Limb (tissue), 2 donors: ENCODE results near the gene OXSR1.
"Not testable (repeated sequence)": the region's sequence is repeated elsewhere in the genome, so short reads cannot be mapped to it uniquely, and the experiment has no call there.

Experiments used
- DNase-seq, 2 donors: peaks; one replicate each; pipeline ENCODE4 v3.0.0-alpha.2; 2016; ENCODE audit errors: extremely low spot score in 2 of 2

Gene OXSR1

DNA sequence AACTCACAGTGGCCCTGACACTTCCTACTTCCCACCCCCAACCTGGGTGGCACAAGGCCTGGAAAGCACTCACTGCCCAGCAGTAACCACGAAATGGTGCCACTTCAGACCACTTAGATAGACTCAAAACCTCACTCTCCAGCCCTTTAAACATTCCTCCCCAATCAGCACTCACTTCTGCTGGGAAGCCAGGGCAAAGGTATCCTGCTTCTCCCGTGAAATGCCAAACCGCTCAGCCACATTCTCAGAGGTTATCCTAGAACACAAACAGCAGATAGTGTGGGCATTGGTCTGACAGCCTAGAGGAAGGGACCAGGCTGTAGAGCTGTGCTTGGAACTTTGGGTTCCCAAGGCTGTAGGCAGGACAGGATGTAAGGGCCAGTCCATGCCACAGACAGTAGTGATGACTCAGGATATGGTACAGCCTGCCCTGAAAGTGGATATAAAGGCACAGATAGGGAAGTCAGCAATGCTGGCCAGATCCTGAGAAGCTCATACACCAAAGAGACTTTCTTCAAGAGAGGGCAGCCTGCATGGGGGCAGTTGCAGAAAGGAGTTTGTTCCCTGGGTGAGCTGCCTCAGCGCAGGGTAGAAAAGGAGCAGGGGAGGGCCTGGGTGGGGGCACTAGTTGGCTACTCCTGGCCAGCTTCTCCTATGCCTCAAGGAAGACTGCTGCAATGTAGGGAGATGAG is 37.6 kb upstream of the OXSR1 start:
- no peak for DNase-seq

DNA sequence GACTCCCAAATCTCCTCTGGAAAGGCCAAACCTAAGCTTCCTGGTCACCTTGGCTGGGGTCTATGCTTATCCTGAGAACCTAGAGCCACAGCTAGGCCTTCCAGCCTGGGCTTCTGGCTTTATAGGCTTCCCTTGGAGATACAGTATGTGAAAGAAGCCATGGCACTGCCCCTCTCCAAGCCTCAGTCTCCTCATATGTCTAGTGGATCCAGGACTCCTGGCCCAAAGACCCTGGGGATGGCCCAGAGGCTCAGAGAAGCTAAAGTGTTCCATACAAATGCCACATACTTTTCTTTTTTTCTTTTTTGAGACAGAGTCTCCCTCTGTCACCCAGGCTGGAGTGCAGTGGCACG is 37.1 kb upstream of the OXSR1 start:
- no peak for DNase-seq

DNA sequence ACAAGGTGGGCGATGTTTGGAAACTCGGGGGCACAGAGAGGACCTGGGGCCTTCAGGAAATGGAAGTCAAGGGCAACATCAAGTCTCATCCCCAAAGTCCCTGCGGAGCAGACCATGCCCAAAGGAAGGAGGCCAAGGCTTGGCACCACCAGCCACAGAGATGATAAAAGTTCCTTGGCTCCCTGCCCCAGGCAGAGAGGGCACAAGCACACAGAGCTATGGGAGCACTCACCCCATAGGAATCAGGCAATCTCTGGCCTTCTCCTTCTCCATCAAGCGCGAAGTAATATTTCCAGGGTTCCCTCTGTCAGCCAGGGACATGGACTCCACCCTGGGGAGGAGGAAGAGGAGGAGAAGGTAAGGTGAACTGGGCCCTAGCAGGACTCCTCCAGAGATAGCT is 36.3 kb upstream of the OXSR1 start:
- DNase-seq, result no peak

DNA sequence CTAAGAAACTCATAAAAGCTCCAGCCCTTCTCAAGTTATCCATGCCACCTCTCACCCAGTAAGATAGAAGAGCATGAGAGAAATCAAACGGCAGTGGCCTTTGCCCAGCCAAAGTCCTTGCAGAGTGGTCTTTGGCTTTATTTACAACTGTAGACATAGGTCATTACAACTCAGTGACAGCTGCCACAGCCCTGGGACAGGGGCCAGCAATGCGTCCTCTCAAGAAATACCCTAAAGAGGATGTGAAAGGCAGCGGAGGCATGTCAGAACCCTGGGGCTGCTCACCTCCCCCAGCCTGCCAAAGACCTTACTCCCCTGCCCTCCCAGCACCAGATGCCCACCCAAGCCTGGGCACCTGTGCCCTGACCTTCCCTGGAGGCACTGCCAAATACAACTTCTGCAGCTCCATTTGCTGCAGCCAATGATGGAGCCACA is 34.7 kb upstream of the OXSR1 start:
- no peak for DNase-seq

DNA sequence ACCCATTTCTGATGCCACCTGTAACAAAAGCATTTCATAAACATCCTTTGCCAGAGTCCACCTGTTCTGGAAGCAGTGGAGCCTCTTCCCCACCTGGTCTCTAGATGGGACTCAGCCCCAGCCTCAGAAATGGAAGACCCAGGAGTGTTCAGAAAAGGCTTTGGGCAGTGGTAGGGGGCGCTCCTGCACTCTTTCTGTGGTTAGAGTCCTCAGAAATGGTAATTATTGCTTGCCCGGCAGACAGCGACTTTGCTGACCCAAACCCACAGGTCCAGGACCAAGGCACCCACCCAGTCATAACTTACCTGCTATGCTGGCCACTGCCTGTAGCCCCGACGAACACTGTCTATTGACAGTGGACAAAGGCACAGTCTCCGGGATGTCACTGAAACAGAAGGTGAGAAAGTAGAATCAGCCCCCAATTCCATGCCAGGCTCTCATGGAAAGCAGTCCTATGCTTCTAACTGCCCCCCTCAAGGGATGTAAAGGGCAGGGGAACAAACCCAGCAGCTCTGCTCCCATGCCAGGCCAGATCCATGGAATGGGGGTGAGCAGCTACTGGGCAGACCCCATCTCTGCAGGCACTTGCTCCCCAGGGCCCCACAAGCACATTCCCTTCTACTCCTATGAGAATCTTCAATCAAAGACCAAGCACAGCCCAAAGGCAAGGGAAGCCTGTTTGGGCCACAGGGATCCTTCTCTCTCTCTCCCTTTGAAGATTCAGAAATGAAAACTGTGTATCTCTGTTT is 33.5 kb upstream of the OXSR1 start:
- no peak for DNase-seq

DNA sequence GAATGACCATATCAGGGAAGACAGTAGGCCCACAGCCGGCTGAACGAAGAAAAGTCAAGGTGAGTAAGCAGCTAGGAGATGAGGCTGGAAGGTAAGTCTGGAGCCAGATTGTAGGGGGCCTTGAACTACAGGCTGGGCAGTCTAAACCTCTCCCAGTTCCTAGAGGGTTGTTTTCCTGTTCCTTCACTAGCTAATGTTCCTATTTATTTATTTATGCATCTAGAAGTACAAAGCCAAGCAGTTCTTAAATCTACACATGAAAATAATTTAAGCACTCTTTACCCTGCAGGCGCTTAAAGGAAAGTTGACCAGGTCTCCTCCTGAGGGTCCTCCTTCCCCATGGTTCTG is 32.2 kb upstream of the OXSR1 start:
- DNase-seq, result no peak

DNA sequence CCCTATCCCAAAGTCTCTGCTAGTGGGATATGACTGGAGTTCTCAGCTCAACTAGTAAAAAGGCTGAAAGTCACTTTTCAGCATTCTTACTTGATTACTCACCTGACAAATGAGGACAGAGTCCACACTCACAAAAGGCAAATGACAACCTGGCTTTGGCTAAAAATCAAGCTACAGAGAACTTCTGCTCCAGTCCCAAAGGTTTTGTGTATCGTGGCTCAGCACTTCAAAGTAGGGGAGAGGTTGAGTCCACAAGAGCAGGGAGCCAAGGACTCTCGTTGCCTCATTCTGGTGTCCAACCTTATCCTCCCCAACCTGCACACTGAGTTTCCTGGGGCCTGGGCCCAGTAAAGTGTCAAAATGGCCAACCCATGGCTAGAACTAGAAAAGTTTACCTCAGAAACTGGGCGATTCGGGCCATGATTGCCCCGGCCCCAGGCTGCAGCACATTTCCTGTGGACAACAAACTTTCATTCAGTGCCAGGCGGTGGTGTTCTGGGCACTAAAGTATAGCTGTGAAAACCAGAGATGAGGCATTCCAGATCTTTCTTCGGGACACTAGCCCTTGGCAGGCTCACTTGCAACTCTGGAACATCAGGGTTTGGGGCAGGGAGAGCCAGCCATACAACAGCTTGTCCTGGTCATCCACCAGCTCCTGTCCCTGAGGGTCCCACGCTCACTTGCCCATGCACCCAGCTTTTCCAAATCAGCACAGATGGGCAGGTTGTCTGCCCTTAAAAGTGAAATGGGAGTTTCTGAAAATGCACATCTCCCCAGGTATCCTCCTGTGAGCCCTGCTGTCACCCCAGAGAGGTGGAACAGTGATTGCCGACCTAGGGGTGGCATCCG is 31.6 kb upstream of the OXSR1 start:
- no peak for DNase-seq

DNA sequence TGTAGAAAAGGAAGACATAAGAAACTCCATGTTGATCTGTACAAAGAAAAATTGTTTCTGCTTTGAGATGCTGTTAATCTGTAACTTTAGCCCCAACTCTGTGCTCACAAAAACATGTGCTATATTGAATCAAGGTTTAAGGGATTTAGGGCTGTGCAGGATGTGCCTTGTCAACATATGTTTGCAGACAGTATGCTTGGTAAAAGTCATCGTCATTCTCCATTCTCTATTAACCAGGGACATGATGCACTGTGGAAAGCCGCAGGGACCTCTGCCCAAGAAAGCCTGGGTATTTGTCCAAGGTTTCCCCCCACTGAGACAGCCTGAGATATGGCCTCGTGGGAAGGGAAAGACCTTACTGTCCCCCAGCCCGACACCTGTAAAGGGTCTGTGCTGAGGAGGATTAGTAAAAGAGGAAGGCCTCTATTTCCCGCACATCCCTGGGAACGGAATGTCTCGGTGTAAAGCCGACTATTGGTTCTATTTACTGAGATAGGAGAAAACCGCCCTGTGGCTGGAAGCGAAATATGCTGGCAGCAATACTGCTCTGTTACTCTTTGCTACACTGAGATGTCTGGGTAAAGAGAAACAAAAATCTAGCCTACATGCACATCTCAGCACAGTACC is 30.7 kb upstream of the OXSR1 start:
- DNase-seq, result not testable (repeated sequence)

DNA sequence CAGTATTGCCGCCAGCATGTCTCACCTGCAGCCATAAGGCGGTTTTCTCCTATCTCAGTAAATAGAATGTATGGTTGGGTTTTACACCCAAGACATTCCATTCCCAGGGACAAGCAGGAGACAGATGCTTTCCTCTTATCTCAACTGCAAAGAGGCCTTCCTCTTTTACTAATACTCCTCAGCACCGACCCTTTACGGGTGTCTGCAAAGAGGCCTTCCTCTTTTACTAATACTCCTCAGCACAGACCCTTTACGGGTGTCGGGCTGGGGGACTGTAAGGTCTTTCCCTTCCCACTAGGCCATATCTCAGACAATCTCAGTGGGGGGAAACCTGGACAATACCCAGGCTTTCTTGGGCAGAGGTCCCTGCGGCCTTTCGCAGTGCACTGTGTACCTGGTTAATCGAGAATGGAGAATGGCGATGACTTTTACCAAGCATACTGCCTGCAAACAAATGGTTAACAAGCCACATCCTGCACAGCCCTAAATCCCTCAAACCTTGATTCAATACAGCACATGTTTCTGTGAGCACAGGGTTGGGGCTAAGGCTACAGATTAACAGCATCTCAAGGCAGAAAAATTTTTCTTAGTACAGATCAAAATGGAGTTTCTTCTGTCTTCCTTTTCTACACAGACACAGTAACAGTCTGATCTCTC is 29.6 kb upstream of the OXSR1 start:
- DNase-seq, result not testable (repeated sequence)

DNA sequence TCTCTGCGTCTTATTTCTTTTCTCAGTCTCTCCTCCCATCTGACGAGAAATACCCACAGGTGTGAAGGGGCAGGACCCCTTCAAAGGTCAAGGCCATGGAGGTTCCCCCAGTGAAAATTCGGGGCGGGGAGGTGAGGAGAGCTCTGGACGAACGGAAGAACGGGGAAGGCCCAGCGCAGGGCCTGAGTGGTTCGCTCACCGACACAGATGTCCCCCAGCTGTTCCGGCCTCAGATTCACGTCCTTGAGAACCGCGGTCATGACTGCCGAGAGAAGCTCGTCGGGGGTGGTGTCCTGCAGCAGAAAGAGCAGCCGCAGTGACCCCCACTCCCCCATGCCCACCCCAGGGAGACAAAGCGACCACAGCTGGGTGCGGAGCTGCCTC is 29.0 kb upstream of the OXSR1 start:
- no peak for DNase-seq

DNA sequence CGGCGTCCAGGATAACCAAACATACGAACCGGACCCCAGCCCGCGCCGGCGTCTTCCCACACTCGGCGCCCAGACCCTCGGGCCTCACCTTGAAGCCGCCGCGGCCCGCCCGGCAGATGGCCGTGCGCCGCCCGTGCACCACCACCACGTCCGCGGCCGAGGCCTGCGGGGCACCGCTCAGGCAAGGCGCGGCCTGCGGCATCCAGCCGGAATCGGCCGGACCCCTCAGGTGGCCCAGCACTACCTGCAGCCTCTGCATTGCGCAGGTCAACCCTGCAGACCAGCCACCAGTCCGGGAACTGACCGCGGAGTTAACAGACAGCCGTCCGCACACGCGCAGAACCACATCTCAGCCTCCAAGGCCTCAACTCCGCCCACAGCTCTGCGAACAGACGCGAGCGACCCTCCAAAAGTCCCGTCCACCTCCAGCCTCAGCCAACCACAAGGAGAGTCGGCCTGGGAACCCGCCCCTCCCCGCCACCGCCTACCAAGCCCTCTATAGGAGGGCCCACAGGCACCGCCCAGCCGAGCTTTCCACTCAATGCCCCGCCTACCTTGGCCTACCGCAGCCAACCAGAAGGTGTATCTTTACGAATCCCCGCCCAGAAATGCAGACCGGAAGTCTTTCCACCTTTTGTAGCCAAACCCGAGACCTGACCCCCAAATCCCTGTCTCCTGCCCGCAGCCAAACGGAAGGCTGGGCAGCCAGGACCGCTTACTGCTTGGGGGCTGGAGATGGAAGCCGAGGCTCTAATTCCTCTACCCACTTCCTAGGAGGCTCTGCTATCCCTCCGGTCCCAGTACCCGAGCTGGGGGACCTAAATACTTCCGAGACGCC is 28.3 kb upstream of the OXSR1 start, which contains the start of gene ACAA1:
ACAA1 (minus strand) TSS at position 351 of the 838 bp plus-strand sequence; CDS start at position 259, 92 bp downstream.
- peak; percentile 98 to 99 for DNase-seq

DNA sequence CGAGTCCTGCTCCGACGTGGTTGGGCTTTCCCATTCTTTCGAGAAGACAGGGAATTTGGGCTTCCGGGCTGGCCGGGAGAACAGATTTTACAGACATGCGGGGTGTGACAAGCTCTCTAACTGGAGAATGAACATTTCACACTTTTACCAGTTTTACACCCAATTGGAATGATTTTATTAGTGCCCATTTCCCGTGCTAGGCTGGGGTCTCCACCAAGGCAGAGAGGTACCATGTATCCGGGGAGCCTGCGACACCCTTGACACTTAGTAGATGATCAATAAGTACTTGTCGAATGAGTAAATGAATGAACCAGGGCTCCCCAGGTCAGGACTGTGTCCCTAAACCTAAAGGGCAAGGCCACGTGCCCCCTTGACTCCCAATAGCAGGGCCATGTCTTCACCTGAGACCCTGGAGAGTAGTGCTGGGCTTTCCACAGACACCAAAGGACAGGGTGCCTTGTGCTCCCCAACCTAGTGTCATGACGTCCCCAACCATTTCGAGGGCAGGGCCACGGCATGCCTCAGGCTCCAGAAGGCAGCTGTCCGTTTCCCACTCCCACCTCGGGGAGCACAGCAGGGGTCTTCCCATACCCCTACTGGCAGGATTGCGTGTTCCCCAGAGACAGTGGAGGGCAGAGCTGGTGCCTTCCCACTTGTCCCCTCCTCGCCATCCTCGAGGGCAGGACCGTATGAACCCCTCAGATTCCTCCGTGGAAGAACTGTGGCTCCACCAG is 27.6 kb upstream of the OXSR1 start:
- peak in 1 of 2 donors; percentile 57 for DNase-seq

DNA sequence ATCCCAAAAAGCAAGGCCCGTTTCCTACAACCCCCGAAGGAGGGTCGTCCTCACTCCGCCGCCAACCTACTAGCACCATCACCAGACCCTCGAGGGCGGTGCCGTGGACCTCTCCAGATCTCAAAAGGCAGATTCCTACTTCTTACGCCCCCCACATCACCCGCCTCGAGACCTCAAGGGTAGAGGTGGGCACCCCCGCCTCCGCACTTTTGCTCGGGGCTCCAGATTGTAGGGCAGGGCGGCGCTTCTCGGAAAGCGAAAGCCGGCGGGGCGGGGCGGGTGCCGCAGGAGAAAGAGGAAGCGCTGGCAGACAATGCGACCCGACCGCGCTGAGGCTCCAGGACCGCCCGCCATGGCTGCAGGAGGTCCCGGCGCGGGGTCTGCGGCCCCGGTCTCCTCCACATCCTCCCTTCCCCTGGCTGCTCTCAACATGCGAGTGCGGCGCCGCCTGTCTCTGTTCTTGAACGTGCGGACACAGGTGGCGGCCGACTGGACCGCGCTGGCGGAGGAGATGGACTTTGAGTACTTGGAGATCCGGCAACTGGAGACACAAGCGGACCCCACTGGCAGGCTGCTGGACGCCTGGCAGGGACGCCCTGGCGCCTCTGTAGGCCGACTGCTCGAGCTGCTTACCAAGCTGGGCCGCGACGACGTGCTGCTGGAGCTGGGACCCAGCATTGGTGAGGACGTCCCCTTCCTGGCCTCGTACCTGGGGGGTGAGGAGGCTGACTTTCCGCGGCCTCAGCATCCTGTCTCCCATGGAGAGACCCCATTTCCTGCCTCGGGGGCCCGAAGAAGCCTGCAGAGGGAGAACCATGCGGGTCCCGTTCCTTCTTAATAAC is 26.8 kb upstream of the OXSR1 start, which contains the start of gene MYD88:
MYD88 (plus strand) TSS at position 313 of the 842 bp plus-strand sequence; CDS start at position 353, 40 bp downstream.
- DNase-seq, result peak; percentile 49 to 79

DNA sequence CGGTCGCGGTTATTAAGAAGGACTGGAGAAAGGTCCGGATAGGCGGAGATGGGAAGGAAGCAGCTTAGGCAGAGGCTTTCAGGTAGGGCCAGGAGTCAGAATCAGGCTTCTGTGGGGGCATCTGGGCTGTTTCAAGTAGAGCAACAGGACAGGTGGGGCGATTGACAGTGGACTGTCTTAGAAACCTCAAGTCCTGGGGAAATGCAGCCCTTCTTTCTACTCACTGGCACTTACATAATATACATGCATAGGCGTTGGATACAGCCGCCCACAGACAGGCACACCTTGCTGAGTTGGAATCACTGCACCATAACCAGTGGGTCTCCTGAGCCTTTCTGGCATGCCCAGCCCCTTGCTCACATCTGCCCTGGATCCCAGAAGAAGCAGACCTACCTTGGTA is 26.1 kb upstream of the OXSR1 start:
- no peak for DNase-seq

DNA sequence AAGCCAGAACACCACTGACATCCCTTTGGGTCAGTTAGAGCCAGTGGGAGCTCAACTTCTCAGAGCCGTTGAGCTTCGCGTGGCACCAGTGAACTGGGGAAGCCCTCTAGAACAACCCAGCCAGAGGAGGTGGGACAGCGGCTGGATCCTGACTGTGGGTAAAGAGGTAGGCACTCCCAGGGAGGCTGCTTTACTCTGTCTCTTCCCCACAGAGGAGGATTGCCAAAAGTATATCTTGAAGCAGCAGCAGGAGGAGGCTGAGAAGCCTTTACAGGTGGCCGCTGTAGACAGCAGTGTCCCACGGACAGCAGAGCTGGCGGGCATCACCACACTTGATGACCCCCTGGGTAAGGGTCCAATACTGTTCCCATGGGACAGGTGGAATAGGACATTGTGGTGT is 25.7 kb upstream of the OXSR1 start:
- no peak for DNase-seq

DNA sequence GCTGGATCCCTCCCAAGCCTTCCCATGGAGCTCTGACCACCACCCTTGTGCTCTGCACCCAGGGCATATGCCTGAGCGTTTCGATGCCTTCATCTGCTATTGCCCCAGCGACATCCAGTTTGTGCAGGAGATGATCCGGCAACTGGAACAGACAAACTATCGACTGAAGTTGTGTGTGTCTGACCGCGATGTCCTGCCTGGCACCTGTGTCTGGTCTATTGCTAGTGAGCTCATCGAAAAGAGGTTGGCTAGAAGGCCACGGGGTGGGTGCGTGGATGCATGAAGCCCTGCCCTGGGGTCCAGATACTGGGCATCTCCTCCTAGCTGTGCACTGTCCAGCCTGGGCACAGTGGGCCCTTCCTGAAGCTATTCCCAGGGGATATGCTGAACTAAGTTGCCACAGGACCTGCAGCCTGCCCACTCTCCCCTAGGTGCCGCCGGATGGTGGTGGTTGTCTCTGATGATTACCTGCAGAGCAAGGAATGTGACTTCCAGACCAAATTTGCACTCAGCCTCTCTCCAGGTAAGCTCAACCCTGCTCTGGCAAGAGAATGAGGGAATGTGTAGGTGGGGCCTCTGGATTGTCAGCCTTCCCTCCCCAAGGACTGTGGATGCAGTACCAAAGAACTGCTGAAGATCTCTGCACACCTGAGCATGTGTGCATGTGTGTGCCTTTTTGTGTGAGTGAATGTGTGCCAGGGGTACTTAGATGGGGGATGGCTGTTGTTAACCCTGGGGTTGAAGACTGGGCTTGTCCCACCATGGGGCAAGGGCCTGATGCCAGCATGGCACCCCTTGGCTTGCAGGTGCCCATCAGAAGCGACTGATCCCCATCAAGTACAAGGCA is 24.8 kb upstream of the OXSR1 start:
- DNase-seq, result no peak

DNA sequence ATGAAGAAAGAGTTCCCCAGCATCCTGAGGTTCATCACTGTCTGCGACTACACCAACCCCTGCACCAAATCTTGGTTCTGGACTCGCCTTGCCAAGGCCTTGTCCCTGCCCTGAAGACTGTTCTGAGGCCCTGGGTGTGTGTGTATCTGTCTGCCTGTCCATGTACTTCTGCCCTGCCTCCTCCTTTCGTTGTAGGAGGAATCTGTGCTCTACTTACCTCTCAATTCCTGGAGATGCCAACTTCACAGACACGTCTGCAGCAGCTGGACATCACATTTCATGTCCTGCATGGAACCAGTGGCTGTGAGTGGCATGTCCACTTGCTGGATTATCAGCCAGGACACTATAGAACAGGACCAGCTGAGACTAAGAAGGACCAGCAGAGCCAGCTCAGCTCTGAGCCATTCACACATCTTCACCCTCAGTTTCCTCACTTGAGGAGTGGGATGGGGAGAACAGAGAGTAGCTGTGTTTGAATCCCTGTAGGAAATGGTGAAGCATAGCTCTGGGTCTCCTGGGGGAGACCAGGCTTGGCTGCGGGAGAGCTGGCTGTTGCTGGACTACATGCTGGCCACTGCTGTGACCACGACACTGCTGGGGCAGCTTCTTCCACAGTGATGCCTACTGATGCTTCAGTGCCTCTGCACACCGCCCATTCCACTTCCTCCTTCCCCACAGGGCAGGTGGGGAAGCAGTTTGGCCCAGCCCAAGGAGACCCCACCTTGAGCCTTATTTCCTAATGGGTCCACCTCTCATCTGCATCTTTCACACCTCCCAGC is 24.0 kb upstream of the OXSR1 start:
- DNase-seq, result no peak
